Fibroblast of pulmonary artery (primary cell): ENCODE measurements around the gene KRT9.

Experiments used
- DNase-seq: peaks from one replicate; pipeline ENCODE4 v3.0.0-alpha.2; 2010; ENCODE audit warnings: low read depth
- H3K4me3 ChIP-seq: replicated peaks from 2 replicates; pipeline ENCODE4 v1.5.1; 2011; ENCODE audit warnings: low read depth, mild to moderate bottlenecking, control low read depth, low read length, moderate library complexity
- TF ChIP-seq, protein P1 (sequence below): IDR thresholded peaks from 2 replicates; pipeline ENCODE4 v1.5.1; 2011; ENCODE audit warnings: mild to moderate bottlenecking, control low read depth, low read length, inconsistent platforms; ENCODE audit errors: missing control alignments

KRT9 gene

DNA sequence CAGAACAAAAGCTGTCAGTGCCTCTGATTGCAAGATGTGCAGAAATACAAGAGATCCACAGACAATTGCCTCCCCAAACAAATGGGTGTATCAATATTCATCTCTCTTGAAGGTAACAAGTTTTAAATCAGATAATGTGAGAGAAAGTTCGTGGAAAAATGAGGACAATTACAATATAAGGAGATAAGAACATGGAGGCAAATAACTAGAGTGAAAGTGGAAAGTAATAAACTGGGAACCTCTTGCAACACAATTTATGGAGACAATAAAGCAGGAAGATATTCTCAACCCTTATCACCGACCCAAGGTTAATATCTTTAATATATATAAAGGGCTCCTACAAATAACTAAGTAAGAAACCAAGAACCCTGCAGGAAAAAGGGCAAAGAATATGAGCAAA is 29.5 kb downstream of the KRT9 start:
- H3K4me3 ChIP-seq = no peak overlapping the region
- DNase-seq = no peak
- TF ChIP-seq, protein P1, sequence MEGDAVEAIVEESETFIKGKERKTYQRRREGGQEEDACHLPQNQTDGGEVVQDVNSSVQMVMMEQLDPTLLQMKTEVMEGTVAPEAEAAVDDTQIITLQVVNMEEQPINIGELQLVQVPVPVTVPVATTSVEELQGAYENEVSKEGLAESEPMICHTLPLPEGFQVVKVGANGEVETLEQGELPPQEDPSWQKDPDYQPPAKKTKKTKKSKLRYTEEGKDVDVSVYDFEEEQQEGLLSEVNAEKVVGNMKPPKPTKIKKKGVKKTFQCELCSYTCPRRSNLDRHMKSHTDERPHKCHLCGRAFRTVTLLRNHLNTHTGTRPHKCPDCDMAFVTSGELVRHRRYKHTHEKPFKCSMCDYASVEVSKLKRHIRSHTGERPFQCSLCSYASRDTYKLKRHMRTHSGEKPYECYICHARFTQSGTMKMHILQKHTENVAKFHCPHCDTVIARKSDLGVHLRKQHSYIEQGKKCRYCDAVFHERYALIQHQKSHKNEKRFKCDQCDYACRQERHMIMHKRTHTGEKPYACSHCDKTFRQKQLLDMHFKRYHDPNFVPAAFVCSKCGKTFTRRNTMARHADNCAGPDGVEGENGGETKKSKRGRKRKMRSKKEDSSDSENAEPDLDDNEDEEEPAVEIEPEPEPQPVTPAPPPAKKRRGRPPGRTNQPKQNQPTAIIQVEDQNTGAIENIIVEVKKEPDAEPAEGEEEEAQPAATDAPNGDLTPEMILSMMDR = no peak

DNA sequence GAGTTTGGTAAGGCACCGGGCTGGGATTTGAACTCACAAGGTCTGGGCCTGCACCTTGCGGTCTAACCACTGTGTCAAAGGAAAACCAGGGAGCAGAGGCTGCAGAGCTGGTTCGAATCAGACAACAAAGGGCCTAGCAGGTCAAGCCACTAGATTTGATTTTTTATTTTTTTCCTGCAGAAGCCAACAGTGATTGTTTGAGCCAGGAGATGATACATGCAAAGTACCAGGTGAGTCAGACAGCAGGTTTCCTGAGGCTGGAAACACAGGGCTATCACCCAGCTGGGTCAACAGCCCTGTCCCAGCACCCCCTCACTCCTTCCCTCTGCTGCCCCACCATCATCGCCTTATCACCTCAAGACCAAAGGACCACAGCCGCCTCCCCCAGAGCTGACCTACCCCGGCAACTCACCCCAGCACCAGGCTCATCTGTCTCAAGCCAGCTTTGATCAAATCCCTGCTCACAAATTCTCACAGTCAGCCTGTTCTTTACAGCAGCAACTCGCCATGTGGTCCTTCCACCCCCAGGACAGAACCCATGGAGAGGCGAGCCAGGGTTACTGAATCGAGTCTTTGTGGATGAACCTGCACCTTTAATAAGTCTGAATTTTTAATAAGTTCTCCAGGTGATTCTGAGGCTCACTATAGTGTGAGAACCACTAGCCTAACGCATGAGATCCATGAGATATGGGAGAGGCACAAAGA is 30.8 kb downstream of the KRT9 start:
- H3K4me3 ChIP-seq = no peak overlapping the region
- no peak for DNase-seq
- TF ChIP-seq, protein P1 = no peak

DNA sequence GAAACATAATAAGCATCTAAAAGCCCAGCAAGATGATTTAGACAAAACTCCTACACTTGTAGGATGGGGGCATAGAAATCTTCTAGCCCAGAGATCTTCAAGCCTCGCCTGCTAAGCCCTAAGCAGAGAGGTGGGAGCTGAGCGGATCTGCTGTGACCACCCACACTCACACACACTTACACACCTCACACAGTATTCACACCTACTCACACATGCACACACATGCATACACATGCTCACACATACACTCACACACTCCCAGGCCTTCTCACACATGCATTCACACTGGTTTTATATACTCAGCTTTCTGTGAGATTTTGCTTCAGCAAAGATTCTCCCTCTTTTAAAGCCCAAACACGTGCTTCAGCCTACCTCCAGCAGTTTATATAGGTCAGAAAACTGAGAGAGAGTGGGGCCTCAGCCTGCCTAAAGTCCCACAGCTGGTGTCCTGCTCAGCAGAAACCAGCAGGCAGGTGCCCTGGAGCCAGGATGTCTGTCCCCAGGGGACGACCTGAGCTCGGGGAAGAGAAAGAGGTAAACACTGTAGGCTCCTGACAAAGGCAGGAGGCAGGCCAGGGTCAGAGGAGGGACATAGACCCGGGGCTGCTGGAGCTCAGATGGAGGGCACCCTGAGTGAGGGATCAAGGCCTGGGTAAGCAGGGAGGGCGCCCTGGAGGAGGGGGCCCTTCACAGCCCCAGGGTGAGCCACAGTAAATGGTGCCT is 31.7 kb downstream of the KRT9 start:
- H3K4me3 ChIP-seq = no peak overlapping the region
- TF ChIP-seq, protein P1 = no peak
- no peak for DNase-seq

DNA sequence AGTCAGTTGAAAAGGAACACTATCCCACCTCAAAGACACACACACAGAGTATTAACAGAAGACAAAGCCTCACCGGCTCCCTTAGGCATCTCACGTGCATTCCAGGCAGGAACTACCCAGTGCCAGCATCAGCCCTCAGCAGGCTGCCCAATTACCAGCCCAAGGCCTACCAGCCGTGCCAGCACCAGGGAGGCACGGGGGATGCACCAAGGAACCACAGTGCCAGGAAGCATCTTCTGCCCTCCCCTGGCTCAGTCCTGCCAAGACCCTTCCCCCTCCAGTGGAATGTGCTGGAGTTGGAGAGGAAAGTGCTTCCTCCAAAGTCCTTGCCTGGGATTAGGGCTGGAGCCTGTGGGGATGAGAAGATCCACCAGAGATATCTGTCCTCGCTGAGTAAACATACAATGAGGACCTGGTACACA is 32.8 kb downstream of the KRT9 start:
- no peak overlapping the region for H3K4me3 ChIP-seq
- DNase-seq = no peak
- TF ChIP-seq, protein P1 = no peak

DNA sequence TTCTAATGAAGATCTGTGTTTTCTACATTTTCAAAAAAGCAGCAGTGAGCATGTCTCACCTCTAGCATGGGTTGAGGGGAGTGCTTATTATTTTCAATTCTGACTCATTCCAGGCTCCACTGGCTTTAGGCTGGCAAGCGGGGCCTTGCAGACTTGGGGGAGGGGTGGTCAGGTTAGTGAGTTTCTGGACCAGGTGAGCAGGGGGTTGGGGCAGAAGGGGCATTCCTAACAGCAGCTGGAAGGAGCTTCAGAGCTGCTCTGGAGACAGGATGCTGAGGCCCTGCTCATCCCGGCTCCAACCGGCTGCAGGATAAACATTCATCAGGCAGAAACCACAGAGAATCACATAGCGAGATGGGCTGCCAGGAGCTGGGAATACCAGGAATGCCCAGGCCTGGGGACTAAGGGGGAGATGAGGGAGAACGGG is 33.3 kb downstream of the KRT9 start:
- TF ChIP-seq, protein P1 = no peak

DNA sequence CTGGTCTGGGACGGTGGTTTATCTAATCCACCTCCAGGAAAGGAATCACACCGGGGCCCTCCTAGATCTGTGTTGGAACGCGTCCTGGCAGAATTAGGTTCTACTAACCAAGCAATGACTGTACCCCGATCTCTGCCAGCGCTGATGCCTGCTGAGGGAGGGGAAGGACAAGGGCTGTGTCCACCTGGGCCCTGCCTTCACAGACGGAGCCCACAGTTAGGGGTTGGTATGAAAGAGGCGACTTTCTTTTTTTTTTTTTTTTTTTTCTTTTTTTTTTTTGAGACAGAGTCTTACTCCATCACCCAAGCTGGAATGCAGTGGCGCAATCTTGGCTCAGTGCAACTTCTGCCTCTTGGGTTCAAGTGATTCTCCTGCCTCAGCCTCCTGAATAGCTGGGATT is 33.9 kb downstream of the KRT9 start:
- H3K4me3 ChIP-seq = no peak overlapping the region
- DNase-seq = peak; percentile 55
- TF ChIP-seq, protein P1 = no peak

More for the DNA sequence above, 33.3 kb downstream of the KRT9 start:
- H3K4me3 ChIP-seq = no peak overlapping the region
- no peak for DNase-seq
